Measurements from ENCODE around the gene RPTOR. TPM values are rescaled to one million over a fixed set of nuclear protein-coding genes. Genes with fewer than 3 reads are reported as not detected.
"Not testable (repeated sequence)": the region's sequence is repeated elsewhere in the genome, so short reads cannot be mapped to it uniquely, and the experiment has no call there.

The RPTOR gene
- total RNA-seq, 2 experiments from 2014 or later = 48.1 to 87.8 TPM

DNA sequence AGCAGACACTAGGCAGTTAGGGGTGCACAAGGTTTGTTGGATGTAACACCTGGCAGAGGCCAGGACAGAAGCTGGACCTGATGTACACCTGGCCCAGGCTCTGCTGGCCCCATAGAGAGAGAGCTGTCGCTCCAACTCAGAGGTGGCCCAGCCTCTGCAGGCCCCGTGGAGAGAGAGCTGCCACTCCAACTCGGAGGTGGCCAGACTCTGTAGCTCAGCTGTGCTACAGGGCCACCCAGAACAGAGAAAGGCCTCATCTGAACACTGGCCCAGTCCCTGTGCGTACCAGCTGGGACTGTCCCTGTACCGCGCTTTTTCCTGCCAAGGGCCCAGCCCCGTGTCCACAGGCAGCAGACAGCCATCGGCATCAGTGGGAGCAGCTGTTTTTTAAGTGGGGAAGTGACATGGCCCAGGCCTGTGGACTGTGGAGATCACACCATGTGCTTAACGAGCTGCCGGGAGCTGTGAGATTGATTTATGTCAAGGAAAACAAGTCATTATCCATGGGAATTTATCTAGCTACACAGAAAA lies 270.6 kb downstream of the RPTOR start:
- CTCF ChIA-PET (ENCODE audit: unreplicated experiment) = interaction anchor here (0.5 kb wide), 1 partner anchor 13 kb away, joined by 4 read pairs; no protein-coding TSS in a partner anchor
- Histone ChIP-seq H2AFZ (ENCODE audit: low read length) (no peak overlapping the region), H3K4me1 (ENCODE audit: insufficient read depth, low read length, poor library complexity, severe bottlenecking) (no peaks in the 10 kb centered on the region), H3K9me2 (ENCODE audit: insufficient read depth, low read length) (no peaks in the 10 kb centered on the region), H4K20me1 (ENCODE audit: insufficient read depth, low read length) (no peaks in the 10 kb centered on the region), H3K4me3 (ENCODE audit: low read depth, low read length, poor library complexity, severe bottlenecking) (no peak overlapping the region), H3K36me3 (ENCODE audit: insufficient read depth, low read length) (0 out of 2 replicates have a peak, but pooled peaks cover 11% of the 10 kb centered on the region), H3K9me3 (ENCODE audit: low read length) (no peaks in the 10 kb centered on the region), H3K27ac (ENCODE audit: low read depth, low read length, poor library complexity, severe bottlenecking) (no peak overlapping the region), H3K4me2 (ENCODE audit: low read length) (no peak overlapping the region), H3K79me2 (ENCODE audit: insufficient read depth, low read depth, low read length) (no peaks in the 10 kb centered on the region)
- intact Hi-C loops (cut with micrococcal nuclease; ENCODE audit: unreplicated experiment) = no loop called here
- POLR2A ChIA-PET = no interaction called here
- TF ChIP-seq, protein P1, sequence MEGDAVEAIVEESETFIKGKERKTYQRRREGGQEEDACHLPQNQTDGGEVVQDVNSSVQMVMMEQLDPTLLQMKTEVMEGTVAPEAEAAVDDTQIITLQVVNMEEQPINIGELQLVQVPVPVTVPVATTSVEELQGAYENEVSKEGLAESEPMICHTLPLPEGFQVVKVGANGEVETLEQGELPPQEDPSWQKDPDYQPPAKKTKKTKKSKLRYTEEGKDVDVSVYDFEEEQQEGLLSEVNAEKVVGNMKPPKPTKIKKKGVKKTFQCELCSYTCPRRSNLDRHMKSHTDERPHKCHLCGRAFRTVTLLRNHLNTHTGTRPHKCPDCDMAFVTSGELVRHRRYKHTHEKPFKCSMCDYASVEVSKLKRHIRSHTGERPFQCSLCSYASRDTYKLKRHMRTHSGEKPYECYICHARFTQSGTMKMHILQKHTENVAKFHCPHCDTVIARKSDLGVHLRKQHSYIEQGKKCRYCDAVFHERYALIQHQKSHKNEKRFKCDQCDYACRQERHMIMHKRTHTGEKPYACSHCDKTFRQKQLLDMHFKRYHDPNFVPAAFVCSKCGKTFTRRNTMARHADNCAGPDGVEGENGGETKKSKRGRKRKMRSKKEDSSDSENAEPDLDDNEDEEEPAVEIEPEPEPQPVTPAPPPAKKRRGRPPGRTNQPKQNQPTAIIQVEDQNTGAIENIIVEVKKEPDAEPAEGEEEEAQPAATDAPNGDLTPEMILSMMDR (conservative IDR thresholded peaks at IDR 0.05; ENCODE audit: low read length) = no peak
- BruUV-seq (replicated peaks) = no TSS peak
- DNase-seq (ENCODE audit: low spot score) = no peak

DNA sequence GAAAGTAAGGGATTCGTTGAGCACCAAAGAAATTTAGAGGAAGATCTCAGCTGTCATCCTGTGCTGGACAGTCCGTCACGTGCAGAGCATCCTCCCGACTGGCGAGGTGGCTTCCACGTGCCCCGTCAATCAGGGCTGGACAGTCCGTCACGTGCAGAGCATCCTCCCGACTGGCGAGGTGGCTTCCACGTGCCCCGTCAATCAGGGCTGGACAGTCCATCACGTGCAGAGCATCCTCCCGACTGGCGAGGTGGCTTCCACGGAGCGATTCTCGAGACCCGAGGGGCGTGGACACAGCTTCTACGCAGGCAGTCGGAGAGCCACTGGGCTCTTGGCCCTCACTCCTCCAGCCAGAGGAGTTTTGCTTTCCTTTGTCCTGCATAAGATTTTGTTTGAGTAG lies 271.1 kb downstream of the RPTOR start:
- intact Hi-C loops (cut with micrococcal nuclease; ENCODE audit: unreplicated experiment); CTCF ChIA-PET (ENCODE audit: unreplicated experiment); H3K79me2 ChIP-seq (ENCODE audit: insufficient read depth, low read depth, low read length); POLR2A ChIA-PET; H3K4me1 ChIP-seq (ENCODE audit: insufficient read depth, low read length, poor library complexity, severe bottlenecking); DNase-seq (ENCODE audit: low spot score); H3K9me3 ChIP-seq (ENCODE audit: low read length); BruUV-seq (replicated peaks); H3K9me2 ChIP-seq (ENCODE audit: insufficient read depth, low read length); H4K20me1 ChIP-seq (ENCODE audit: insufficient read depth, low read length); H3K4me3 ChIP-seq (ENCODE audit: low read depth, low read length, poor library complexity, severe bottlenecking); H3K27ac ChIP-seq (ENCODE audit: low read depth, low read length, poor library complexity, severe bottlenecking); H2AFZ ChIP-seq (ENCODE audit: low read length); H3K4me2 ChIP-seq (ENCODE audit: low read length): not testable (repeated sequence)
- 0 out of 2 replicates have a peak, but pooled peaks cover 11% of the 10 kb centered on the region for H3K36me3 ChIP-seq (ENCODE audit: insufficient read depth, low read length)

DNA sequence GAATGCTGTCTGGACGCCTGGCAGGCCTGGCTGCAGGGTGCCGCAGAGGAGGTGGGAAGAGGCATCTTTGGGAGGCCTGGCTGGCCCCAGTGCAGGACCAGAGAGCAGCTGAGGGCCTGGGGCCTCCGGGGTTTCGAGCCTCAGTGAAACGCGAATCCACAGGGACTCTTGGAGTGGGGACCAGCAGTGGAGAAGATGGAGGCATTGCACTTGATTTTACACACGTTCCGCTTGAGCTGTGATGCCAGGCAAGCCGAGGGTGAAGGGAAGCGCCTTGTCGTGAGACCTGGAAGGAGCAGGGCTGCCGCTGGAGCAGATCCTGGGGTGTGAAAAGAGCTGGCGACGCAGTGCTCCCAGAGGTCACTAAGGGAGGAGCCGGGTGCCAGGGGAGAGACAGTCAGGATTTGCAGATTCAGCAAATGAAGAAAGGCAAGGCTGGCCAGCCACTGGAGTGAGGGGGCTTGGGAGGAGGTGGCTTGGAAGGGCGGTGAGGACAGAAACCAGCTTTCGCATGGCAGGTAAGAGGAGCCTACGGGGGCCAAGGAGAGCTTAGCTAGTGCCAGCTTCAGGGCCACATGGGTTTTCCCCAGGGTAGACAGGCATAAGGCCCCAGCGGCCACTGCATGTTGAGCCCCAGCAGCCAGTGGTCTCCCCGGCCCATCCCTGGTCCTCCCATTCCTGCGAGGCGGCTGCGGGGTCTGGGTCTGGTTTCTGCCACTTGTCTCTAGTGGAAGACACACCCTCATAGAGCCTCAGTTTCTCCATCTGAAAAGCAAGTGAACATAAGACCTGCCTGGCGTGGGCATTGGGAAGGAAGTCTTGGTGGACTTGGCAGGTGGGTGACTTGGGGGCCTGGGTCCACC lies 271.8 kb downstream of the RPTOR start:
- Histone ChIP-seq H3K36me3 (ENCODE audit: insufficient read depth, low read length) (0 out of 2 replicates have a peak, but pooled peaks cover 8% of the 10 kb centered on the region), H4K20me1 (ENCODE audit: insufficient read depth, low read length) (no peaks in the 10 kb centered on the region), H2AFZ (ENCODE audit: low read length) (no peak overlapping the region), H3K9me2 (ENCODE audit: insufficient read depth, low read length) (no peaks in the 10 kb centered on the region), H3K4me2 (ENCODE audit: low read length) (no peak overlapping the region), H3K79me2 (ENCODE audit: insufficient read depth, low read depth, low read length) (no peaks in the 10 kb centered on the region), H3K4me1 (ENCODE audit: insufficient read depth, low read length, poor library complexity, severe bottlenecking) (no peaks in the 10 kb centered on the region), H3K9me3 (ENCODE audit: low read length) (no peaks in the 10 kb centered on the region), H3K4me3 (ENCODE audit: low read depth, low read length, poor library complexity, severe bottlenecking) (no peak overlapping the region), H3K27ac (ENCODE audit: low read depth, low read length, poor library complexity, severe bottlenecking) (no peak overlapping the region)
- CTCF ChIA-PET (ENCODE audit: unreplicated experiment) = no interaction called here
- DNase-seq (ENCODE audit: low spot score) = no peak
- TF ChIP-seq EZH2phosphoT487 (IDR thresholded peaks at IDR 0.05; ENCODE audit: borderline replicate concordance, low read depth, low read length) = no peak
- TF ChIP-seq, protein P1 (conservative IDR thresholded peaks at IDR 0.05; ENCODE audit: low read length) = no peak
- POLR2A ChIA-PET = no interaction called here
- intact Hi-C loops (cut with micrococcal nuclease; ENCODE audit: unreplicated experiment) = no loop called here
- BruUV-seq (replicated peaks) = no TSS peak

All from OCI-LY7 (cell line).